Loucy (cell line): ENCODE results near the gene APOBEC3A.

ENCODE experiments used
- H2AFZ ChIP-seq: fragments of 200-600 bp; sonication (generic); 2 replicates; pipeline ENCODE4 v1.6.0; 2016; ENCODE audit warnings: antibody characterized with exemption, mild to moderate bottlenecking, low read length, moderate library complexity
- H3F3A ChIP-seq: fragments of 200-600 bp; 2 replicates; pipeline ENCODE4 v1.6.0; 2016; ENCODE audit warnings: antibody characterized with exemption, low read depth, mild to moderate bottlenecking
- H3K27me3 ChIP-seq: fragments of 200-600 bp; sonication (generic); 2 replicates; pipeline ENCODE4 v1.6.1; 2014; ENCODE audit warnings: low read length, mild to moderate bottlenecking; ENCODE audit not compliant: insufficient read depth, poor library complexity, severe bottlenecking
- H3K36me3 ChIP-seq: fragments of 200-600 bp; sonication (generic); 2 replicates; pipeline ENCODE4 v1.6.1; 2016; ENCODE audit warnings: low read length; ENCODE audit not compliant: insufficient read depth
- H3K4me1 ChIP-seq: fragments of 200-600 bp; sonication (generic); 2 replicates; pipeline ENCODE4 v1.5.1; 2014; ENCODE audit warnings: low read length, mild to moderate bottlenecking; ENCODE audit not compliant: insufficient read depth, poor library complexity, severe bottlenecking
- H3K4me2 ChIP-seq: fragments of 200-600 bp; sonication (generic); 2 replicates; pipeline ENCODE4 v1.6.0; 2014; ENCODE audit warnings: antibody characterized with exemption, low read length, low read depth, mild to moderate bottlenecking; ENCODE audit not compliant: poor library complexity, severe bottlenecking
- H3K4me3 ChIP-seq: fragments of 200-600 bp; sonication (generic); 2 replicates; pipeline ENCODE4 v1.5.1; 2014; ENCODE audit warnings: low read length, mild to moderate bottlenecking, mixed read lengths; ENCODE audit not compliant: poor library complexity, severe bottlenecking
- H3K79me2 ChIP-seq: fragments of 200-600 bp; sonication (generic); 2 replicates; pipeline ENCODE4 v1.6.1; 2014; ENCODE audit warnings: low read length; ENCODE audit not compliant: insufficient read depth
- H3K9ac ChIP-seq: fragments of 200-600 bp; sonication (generic); 2 replicates; pipeline ENCODE4 v1.6.0; 2014; ENCODE audit warnings: mild to moderate bottlenecking, low read depth, low read length, moderate library complexity; ENCODE audit not compliant: poor library complexity, severe bottlenecking
- H3K9me2 ChIP-seq: fragments of 200-600 bp; sonication (generic); replicated peaks from 2 replicates; pipeline ENCODE4 v1.6.1; 2016; ENCODE audit warnings: low read depth, low read length, mixed read lengths
- H3K9me3 ChIP-seq: fragments of 200-600 bp; sonication (generic); 2 replicates; pipeline ENCODE4 v1.6.1; 2014; ENCODE audit warnings: mild to moderate bottlenecking, antibody characterized with exemption, low read length, low read depth; ENCODE audit not compliant: insufficient read depth
- H4K20me1 ChIP-seq: fragments of 200-600 bp; sonication (generic); 2 replicates; pipeline ENCODE4 v1.6.0; 2014; ENCODE audit warnings: antibody characterized with exemption, low read length, mild to moderate bottlenecking; ENCODE audit not compliant: insufficient read depth, poor library complexity, severe bottlenecking
- EZH2phosphoT487 ChIP-seq: fragments of 200-600 bp; IDR thresholded peaks from 2 replicates; pipeline ENCODE4 v1.6.1; 2018; ENCODE audit warnings: antibody characterized with exemption, mild to moderate bottlenecking, moderate library complexity, borderline replicate concordance
- TF ChIP-seq, protein P1 (sequence below): fragments of 200-600 bp; sonication (generic); conservative IDR thresholded peaks from 2 replicates; pipeline ENCODE4 v1.5.1; 2014; ENCODE audit warnings: mild to moderate bottlenecking, antibody characterized with exemption, low read length

The APOBEC3A gene

DNA sequence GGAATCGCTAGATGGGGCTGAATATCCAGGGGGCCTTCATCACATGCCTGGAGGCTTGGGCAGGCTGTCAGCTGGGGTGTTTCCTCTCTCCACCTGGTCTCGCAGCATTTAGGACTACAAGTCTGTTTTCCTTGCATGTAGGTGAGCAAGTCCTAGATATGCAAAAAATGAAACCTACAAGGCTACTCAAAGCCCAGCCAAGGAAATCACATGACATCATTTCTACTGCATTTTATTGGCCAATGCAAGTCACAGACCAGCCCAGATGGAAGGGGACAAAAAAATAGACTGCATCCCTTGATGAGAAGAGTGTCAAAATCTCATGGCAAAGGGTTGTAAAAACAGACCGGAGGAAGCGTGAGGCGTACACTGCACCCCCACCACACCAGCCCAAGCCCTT lies 15.1 kb downstream of the APOBEC3A start:
- no peaks in the 10 kb centered on the region for H4K20me1 ChIP-seq
- no peaks in the 10 kb centered on the region for H3K27me3 ChIP-seq
- no peaks in the 10 kb centered on the region for H3K9me3 ChIP-seq
- H3K79me2 ChIP-seq = no peaks in the 10 kb centered on the region
- no peak overlapping the region for H3K9ac ChIP-seq
- H3K4me1 ChIP-seq = no peaks in the 10 kb centered on the region
- no peaks in the 10 kb centered on the region for H3K9me2 ChIP-seq
- no peak overlapping the region for H2AFZ ChIP-seq
- no peak overlapping the region for H3K4me2 ChIP-seq
- no peaks in the 10 kb centered on the region for H3K36me3 ChIP-seq
- H3F3A ChIP-seq = no peaks in the 10 kb centered on the region
- H3K4me3 ChIP-seq = no peak overlapping the region
- TF ChIP-seq, protein P1, sequence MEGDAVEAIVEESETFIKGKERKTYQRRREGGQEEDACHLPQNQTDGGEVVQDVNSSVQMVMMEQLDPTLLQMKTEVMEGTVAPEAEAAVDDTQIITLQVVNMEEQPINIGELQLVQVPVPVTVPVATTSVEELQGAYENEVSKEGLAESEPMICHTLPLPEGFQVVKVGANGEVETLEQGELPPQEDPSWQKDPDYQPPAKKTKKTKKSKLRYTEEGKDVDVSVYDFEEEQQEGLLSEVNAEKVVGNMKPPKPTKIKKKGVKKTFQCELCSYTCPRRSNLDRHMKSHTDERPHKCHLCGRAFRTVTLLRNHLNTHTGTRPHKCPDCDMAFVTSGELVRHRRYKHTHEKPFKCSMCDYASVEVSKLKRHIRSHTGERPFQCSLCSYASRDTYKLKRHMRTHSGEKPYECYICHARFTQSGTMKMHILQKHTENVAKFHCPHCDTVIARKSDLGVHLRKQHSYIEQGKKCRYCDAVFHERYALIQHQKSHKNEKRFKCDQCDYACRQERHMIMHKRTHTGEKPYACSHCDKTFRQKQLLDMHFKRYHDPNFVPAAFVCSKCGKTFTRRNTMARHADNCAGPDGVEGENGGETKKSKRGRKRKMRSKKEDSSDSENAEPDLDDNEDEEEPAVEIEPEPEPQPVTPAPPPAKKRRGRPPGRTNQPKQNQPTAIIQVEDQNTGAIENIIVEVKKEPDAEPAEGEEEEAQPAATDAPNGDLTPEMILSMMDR = no peak
- no peak for TF ChIP-seq EZH2phosphoT487

DNA sequence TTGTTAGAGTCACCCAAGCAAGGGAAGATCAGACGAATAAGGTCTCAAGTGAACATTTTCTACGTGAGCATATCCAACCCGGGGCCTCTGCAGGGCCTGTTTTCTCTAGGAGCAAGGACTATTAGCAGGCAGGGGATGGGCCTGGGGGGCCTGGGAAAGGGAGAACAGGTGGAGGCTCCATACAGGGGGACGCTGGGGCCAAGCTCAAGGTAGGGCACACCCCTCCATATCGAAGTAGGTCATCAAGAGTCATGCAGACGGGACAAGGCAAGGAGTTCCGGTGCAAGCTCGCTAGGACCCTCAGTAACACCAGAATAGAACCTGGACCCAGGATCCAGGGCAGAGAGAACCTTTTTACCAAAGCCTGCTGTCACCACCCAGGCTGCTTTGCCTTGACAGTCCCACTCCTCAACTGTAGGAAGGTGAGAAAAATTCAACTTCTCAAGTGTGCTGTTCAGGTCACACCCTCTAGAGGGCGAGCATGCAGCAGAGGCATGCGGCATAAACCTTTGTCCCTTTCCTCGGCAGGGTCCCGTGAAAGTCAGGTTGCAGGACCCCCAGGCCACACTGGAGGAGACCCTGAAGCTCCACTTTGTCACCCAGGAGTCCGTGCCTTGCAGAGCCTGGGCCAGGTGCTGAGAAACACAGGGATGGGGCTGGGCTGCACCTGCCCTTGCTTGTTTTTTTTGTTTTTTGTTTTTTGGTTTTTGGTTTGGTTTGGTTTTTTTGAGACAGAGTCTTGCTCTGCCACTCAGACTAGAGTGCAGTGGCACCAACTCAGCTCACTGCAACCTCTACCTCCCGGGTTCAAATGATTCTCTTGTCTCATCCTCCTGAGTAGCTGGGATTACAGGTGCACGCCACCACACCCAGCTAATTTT lies 16.1 kb downstream of the APOBEC3A start:
- Histone ChIP-seq H2AFZ (peak overlapping the region; percentile 98), H3K9me2 (no peaks in the 10 kb centered on the region), H3F3A (no peaks in the 10 kb centered on the region), H3K4me1 (no peaks in the 10 kb centered on the region), H3K9ac (peak overlapping the region; percentile 29), H3K4me2 (peak overlapping the region; percentile 51), H3K27me3 (no peaks in the 10 kb centered on the region), H4K20me1 (no peaks in the 10 kb centered on the region), H3K9me3 (no peaks in the 10 kb centered on the region), H3K4me3 (no peak overlapping the region), H3K36me3 (no peaks in the 10 kb centered on the region), H3K79me2 (no peaks in the 10 kb centered on the region)
- no peak for TF ChIP-seq EZH2phosphoT487
- TF ChIP-seq, protein P1 = peak; percentile 92

DNA sequence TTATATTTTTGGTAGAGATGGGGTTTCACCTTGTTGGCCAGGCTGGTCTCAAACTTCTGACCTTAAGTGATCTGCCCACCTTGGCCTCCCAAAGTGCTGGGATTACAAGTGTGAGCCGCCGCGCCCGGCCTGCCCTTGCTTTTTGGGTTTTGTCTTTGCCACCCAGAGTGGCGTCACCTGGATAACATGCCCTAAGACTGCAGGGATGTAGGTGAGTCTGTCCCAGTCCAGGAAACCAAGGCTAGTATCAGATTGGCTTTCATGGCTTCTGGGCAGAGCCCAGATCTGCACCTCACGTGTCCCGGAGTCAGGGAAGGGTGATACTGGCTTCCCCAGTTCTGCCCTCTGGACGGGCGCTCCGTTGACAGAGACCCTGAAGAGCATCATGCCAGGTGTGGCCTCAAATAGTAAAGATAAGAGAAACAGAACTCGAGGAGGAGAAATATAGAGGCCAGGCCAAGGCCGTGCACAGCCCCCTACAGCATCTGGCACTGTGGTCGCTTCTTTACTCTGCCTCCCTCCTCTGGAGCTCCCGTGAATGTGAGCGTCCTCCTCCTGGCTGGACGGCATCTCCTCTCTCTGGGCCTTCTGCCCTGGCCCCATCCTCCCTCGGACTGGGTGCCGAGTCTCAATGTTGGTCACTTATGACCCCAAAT lies 16.9 kb downstream of the APOBEC3A start:
- Histone ChIP-seq H3K36me3 (no peaks in the 10 kb centered on the region), H3K9me2 (no peaks in the 10 kb centered on the region), H3K79me2 (no peaks in the 10 kb centered on the region), H4K20me1 (no peaks in the 10 kb centered on the region), H3K4me1 (no peaks in the 10 kb centered on the region), H3K9me3 (no peaks in the 10 kb centered on the region), H2AFZ (no peak overlapping the region; the same call in 1 of the 2 replicates), H3K4me3 (no peak overlapping the region), H3K9ac (no peak overlapping the region), H3F3A (no peaks in the 10 kb centered on the region), H3K4me2 (no peak overlapping the region), H3K27me3 (no peaks in the 10 kb centered on the region)
- TF ChIP-seq, protein P1 = no peak
- TF ChIP-seq EZH2phosphoT487 = no peak
